HG03457 (cell line): ENCODE measurements around the gene NFIC.
"Not testable (repeated sequence)": the region's sequence is repeated elsewhere in the genome, so short reads cannot be mapped to it uniquely, and the experiment has no call there.

ENCODE experiments used
- ATAC-seq: cut with Tn5 transposase; IDR thresholded peaks from one replicate; pipeline ENCODE4 v1.9.1; 2021; ENCODE audit warnings: moderate number of reproducible peaks; ENCODE audit not compliant: unreplicated experiment

NFIC gene

GRCh38 chr19:3336680-3337523 is 29.5 kb upstream of the NFIC start:
- no peak for ATAC-seq

GRCh38 chr19:3338541-3339181 is 27.7 kb upstream of the NFIC start:
- no peak for ATAC-seq

DNA sequence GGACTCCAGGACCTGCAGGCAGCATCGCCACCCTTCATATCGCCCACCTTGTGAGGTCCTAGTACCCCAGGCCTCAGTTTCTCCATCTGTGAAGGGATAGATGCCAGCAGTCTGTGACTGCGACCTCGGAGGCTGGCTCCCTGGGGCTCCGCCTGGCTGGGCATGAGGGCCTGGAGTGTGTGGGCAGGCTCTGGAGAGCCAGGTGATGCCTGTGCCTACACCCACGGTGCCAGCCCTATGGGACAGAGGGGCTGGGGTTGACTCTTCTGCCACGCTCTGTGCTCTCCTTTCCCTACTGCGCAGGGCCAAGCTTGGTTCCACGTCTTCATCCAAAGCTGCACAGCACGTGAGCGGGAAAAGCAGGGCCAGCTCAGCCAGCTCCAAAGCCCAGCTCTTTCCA is 26.0 kb upstream of the NFIC start:
- ATAC-seq = no peak

- no peak for ATAC-seq
Observed at GRCh38 chr19:3342246-3342645, 24.1 kb upstream of the NFIC start.

GRCh38 chr19:3342962-3343361 is 23.4 kb upstream of the NFIC start:
- not testable (repeated sequence) for ATAC-seq

DNA sequence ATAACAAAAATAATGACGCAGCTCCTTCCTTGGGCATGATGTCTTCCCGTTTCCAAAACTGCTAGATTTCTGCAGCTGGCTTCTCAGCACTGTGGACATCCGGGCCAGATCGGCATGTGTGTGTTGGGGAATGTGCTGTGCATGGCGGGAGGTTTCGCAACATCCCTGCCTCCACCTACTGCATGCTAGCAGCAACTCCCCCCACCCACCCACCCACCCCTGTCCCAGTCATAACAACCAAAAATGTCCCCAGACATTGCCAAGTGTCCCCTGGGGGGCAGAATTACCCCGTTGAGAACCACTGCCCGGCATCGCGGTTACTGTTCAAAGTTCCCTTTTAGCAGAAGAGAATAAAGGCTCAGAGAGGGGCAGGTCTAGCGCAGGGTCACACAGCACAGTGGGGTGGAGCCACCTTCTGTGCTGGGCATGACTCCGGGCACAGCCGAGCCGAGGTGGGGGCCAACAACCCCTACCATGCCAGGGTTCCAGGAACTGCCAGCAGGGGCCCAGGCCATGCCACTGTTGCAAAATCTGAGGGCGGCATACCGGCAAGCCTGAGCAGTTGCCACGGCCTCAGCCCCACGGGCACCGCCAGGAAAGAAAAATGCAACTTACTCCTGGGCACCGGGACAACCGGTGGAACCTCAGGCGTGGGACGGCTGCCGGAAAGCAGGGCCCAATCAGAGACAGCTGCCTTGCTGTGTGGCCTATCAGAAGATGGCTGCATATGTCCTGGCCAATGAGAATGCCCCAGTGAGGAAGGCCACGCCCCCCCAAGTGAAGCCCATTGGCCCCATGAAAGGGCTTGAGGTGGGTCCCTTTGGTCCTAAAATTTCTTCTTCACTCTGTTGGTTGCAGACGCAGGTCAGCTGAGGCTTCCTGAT is 22.5 kb upstream of the NFIC start:
- no peak for ATAC-seq

GRCh38 chr19:3344608-3345598 is 21.5 kb upstream of the NFIC start:
- ATAC-seq = no peak

DNA sequence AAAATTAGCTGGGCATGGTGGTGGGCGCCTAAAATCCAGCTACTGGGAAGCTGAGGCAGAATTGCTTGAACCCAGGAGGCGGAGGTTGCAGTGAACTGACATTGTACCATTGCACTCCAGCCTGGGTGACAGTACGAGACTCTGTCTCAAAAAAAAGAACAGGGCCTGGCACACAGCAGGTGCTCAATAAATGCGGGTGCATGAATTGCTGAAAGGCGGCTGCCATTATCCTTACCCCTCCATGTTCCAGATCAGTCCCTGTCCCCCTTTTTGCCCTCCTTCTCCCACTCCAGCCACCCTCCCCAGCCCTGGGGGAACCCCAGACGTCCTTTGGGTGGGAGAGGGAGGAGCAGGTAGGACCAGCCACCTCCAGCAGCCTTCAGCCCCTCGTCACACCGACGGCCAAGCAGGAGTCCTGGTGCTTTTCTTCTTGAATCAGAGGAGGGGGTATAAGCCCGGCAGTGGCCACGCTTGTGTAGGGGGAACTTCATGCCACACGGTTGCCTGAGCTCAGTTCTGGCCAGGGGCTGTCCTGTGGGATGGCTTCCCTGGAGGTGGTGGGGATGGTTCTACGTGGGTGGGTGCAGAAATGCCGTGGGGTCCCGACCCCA is 20.4 kb upstream of the NFIC start:
- no peak for ATAC-seq

DNA sequence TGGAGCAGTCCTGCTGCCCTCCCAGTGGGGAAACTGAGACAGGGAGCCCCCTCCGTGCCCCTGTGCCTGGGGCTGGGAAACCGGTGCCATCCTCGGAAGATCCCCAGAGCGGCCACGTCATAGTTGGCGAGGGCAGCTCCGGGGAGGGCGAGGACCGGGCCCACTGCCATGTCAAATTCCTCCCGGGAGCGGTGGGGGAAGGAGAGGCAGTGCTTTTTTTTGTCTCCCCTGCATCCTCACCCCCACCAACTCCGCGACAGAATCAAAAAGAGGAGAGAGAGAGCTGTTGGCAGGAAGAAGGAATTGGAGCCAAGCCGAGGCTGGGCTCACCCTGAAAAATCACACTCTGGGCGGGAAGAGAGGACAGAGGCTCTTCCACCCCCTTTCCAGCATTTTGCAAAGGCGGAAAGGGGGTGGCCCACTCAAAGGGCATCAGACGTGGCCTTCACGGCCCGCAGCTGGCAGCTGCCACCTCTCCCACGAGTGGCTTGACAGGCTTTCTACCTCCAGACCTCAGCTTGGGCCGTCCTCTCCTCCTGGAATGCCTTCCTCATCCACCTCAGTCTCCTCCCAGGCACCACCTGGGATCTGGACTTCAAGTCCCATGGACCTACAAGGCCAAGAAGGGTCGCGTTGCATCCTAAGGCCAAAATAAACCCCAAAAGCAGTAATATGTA is 19.6 kb upstream of the NFIC start:
- no peak for ATAC-seq

- ATAC-seq = no peak
Observed at GRCh38 chr19:3348042-3348441, 18.3 kb upstream of the NFIC start.

DNA sequence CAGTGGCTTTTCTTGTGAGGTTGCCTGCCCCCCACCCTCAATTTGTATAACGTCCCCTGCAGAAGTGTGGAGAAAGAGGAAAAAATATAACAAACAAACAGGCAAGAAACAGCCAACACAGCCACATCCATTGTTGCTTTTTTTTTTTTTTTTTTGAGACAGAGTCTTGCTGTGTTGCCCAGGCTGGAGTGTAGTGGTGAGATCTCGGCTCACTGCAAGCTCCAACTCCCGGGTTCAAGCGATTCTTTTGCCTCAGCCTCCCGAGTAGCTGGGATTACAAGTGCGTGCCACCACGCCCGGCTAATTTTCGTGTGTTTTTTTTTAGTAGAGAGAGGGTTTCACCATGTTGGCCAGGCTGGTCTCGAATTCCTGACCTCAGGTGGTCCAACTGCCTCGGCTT is 17.9 kb upstream of the NFIC start:
- not testable (repeated sequence) for ATAC-seq

DNA sequence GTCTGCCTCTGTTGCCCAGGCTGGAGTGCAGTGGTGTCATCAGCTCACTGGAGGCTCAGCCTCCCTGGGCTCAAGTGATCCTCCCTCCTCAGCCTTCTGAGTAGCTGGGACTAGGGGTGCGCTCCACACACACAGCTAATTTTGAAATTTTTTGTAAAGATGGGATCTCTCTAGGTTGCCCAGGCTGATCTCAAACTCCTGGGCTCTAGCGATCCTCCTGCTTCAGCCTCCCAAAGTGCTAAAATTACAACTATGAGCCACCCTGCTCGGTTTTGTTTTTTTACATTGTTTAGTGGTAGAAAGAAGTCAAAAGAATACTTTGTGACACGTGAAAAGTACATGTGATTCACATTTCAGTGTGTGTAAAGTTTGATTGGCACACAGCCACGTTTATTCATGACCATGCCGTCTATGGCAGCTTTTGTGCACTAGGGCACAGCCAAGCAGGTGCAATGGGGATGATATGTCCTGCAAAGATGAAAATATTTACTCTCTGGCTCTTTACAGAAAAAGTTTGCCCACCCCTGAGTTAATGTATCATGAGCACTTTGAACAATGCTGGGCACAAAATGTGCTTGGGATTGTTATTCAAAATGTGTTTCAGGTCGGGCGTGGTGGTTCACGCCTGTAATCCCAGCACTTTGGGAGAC is 16.2 kb upstream of the NFIC start:
- no peak for ATAC-seq

DNA sequence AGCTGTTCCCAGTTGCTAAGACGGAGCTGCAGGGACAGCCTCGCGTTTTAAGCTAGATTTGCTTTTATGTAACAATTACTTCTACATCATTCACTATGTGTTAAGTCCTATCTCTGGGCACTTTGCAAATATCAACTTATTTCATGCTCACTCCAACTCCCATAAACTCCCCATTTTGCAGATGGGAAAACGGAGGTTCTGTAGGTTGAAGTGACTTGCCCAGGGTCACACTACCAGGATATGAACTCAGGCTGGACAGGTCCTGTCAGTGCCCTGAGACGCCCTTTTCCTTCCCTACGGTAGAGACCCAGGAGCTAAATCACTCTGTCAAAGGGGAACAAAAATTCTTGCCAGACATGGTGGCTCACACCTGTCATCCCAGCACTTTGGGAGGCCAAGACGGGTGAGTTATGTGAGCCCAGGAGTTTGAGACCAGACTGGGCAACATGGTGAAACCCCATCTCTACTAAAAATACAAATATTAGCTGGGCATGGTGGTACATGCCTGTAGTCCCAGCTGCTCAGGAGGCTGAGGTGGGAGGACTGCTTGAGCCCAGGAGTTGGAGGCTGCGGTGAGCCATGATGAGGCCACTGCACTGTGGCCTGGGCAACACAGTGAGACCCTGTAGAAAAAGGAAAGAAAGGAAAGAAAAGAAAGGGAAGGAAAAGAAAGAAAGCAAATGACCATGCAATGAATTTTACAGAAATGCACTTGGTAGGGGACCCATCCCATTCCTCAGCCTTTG is 14.5 kb upstream of the NFIC start:
- no peak for ATAC-seq

GRCh38 chr19:3353493-3353892 is 12.9 kb upstream of the NFIC start:
- no peak for ATAC-seq

- ATAC-seq = no peak
Observed at GRCh38 chr19:3356805-3357204, 9.6 kb upstream of the NFIC start.

DNA sequence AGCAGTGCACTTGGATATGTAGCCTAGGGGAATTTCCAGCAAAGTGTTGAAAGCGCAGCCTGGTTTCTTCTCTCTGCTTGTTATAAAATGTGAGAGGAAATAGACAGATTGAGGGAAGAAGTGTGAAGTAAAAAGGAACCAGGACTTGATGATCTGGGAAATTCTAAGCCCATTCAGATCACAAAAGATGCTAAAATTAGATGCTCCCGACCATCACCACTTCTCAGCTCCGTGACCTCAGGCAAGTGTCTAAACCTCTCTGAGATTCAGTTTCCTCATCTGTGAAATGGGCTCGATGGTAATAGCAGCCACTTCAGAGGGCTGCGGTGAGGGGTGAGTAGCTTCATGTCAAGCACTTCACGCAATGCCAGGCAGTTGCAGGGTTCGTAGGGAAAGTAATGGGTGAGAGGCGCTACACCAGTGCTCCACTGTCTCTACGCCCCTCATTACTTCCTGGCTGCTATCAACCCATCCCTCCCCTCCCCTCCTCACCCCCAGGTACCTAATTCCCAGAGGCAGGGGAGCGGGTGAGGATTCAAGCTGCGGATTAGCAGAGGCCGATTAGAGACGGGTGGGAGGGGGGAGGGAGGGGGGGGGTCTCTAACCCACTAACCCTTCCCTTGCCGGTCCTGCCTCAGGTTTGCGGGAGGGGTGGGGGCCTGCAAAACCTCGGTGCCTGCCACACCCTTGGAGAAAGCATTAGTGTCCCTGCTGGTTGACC is 9.0 kb upstream of the NFIC start:
- ATAC-seq = no peak

- ATAC-seq = no peak
Observed at GRCh38 chr19:3357992-3358688, 8.2 kb upstream of the NFIC start.
